Measurements from ENCODE around the gene ARHGEF19.
"Not testable (repeated sequence)": the region's sequence is repeated elsewhere in the genome, so short reads cannot be mapped to it uniquely, and the experiment has no call there.

ARHGEF19 gene

GRCh38 chr1:16243936-16244649, 31.6 kb upstream of the ARHGEF19 start:
- peak; percentile 66 for DNase-seq

- DNase-seq, result no peak
Measured at GRCh38 chr1:16243215-16243610, 30.8 kb upstream of the ARHGEF19 start.

GRCh38 chr1:16242556-16243214, 30.2 kb upstream of the ARHGEF19 start:
- DNase-seq, result no peak

GRCh38 chr1:16241221-16241708, 28.8 kb upstream of the ARHGEF19 start:
- no peak for DNase-seq

- no peak for DNase-seq
Measured at GRCh38 chr1:16239972-16240491, 27.6 kb upstream of the ARHGEF19 start.

- no peak for DNase-seq
Measured at GRCh38 chr1:16237343-16237830, 24.9 kb upstream of the ARHGEF19 start.

GRCh38 chr1:16236511-16237342, 24.3 kb upstream of the ARHGEF19 start, which contains the start of gene CPLANE2:
Gene CPLANE2, minus strand, starts transcription at chr1:16237183. Its CDS starts 441 bp downstream, at chr1:16236742.
- DNase-seq, result peak; percentile 93

GRCh38 chr1:16235944-16236510, 23.6 kb upstream of the ARHGEF19 start:
- peak; percentile 28 for DNase-seq

- no peak for DNase-seq
Measured at GRCh38 chr1:16235347-16235746, 22.9 kb upstream of the ARHGEF19 start.

- no peak for DNase-seq
Measured at GRCh38 chr1:16233431-16233830, 21.0 kb upstream of the ARHGEF19 start.

GRCh38 chr1:16232316-16232710, 19.9 kb upstream of the ARHGEF19 start:
- DNase-seq, result no peak

GRCh38 chr1:16231331-16232315, 19.2 kb upstream of the ARHGEF19 start:
- DNase-seq, result no peak

- DNase-seq, result no peak
Measured at GRCh38 chr1:16230744-16231143, 18.3 kb upstream of the ARHGEF19 start.

GRCh38 chr1:16229976-16230740, 17.7 kb upstream of the ARHGEF19 start:
- DNase-seq, result no peak

- DNase-seq, result no peak
Measured at GRCh38 chr1:16226490-16227179, 14.2 kb upstream of the ARHGEF19 start.

- DNase-seq, result no peak
Measured at GRCh38 chr1:16226129-16226489, 13.7 kb upstream of the ARHGEF19 start.

- no peak for DNase-seq
Measured at GRCh38 chr1:16224472-16224871, 12.0 kb upstream of the ARHGEF19 start.

GRCh38 chr1:16222716-16223115, 10.3 kb upstream of the ARHGEF19 start:
- not testable (repeated sequence) for DNase-seq

GRCh38 chr1:16221499-16221898, 9.0 kb upstream of the ARHGEF19 start:
- no peak for DNase-seq

GRCh38 chr1:16219968-16220500, 7.6 kb upstream of the ARHGEF19 start:
- DNase-seq, result no peak
